Stimulated activated CD8-positive, alpha-beta memory T cell treated with anti-CD3 and anti-CD28 coated beads, Interleukin-7, amount 100 ng/mL, for 4 hours (primary cell): ENCODE measurements around the gene ZBTB40.

Experiments used
- DNase-seq, 2 donors: peaks; one replicate each; pipeline ENCODE4 v3.0.0-alpha.2; 2020; ENCODE audit warnings: low read depth in 2 of 2

The ZBTB40 gene

GRCh38 chr1:22431965-22432364 lies 19.7 kb upstream of the ZBTB40 start:
- DNase-seq = no peak

GRCh38 chr1:22434717-22435116 lies 16.9 kb upstream of the ZBTB40 start:
- no peak for DNase-seq

GRCh38 chr1:22436948-22437347 lies 14.7 kb upstream of the ZBTB40 start:
- no peak for DNase-seq

GRCh38 chr1:22437573-22437972 lies 14.1 kb upstream of the ZBTB40 start:
- no peak for DNase-seq

- DNase-seq = no peak
These were observed 11.1 kb upstream of the ZBTB40 start for GRCh38 chr1:22440582-22440981.

GRCh38 chr1:22442212-22442894 lies 9.3 kb upstream of the ZBTB40 start:
- DNase-seq = no peak

GRCh38 chr1:22443332-22443731 lies 8.3 kb upstream of the ZBTB40 start:
- DNase-seq = no peak

- DNase-seq = no peak
These were observed 6.8 kb upstream of the ZBTB40 start for GRCh38 chr1:22444856-22445255.

GRCh38 chr1:22447621-22448111 lies 4.0 kb upstream of the ZBTB40 start:
- DNase-seq = no peak

GRCh38 chr1:22449636-22450035 lies 2.0 kb upstream of the ZBTB40 start:
- DNase-seq = no peak

- no peak for DNase-seq
These were observed 1.2 kb upstream of the ZBTB40 start for GRCh38 chr1:22450351-22451021.

- DNase-seq = no peak
These were observed 868 bp downstream of the ZBTB40 start for GRCh38 chr1:22452481-22452957.

- no peak for DNase-seq
These were observed 1.5 kb downstream of the ZBTB40 start for GRCh38 chr1:22453181-22453580.

GRCh38 chr1:22454476-22455056 lies 2.9 kb downstream of the ZBTB40 start:
- DNase-seq = no peak

GRCh38 chr1:22457345-22457744 lies 5.7 kb downstream of the ZBTB40 start:
- DNase-seq = no peak

- DNase-seq = no peak
These were observed 6.2 kb downstream of the ZBTB40 start for GRCh38 chr1:22457836-22458235.

GRCh38 chr1:22461100-22461499 lies 9.4 kb downstream of the ZBTB40 start:
- DNase-seq = no peak

GRCh38 chr1:22461678-22462527 lies 10.3 kb downstream of the ZBTB40 start:
- DNase-seq = no peak

GRCh38 chr1:22462928-22463327 lies 11.3 kb downstream of the ZBTB40 start:
- DNase-seq = no peak

GRCh38 chr1:22465015-22465565 lies 13.4 kb downstream of the ZBTB40 start:
- no peak for DNase-seq

GRCh38 chr1:22465671-22466070 lies 14.0 kb downstream of the ZBTB40 start:
- no peak for DNase-seq

- no peak for DNase-seq
These were observed 18.6 kb downstream of the ZBTB40 start for GRCh38 chr1:22470227-22470626.
